ENCODE data around the gene NKD2. TPM values are rescaled to one million over a fixed set of nuclear protein-coding genes. Genes with fewer than 3 reads are reported as not detected.

NKD2 gene
- total RNA-seq, 2 experiments from 2014 or later = 1.4 to 1.8 TPM

GRCh38 chr5:981456-981855, 27.1 kb upstream of the NKD2 start:
- Mint-ChIP-seq H3K4me1 (peaks cover 34% of the 10 kb centered on the region), H3K27me3 (peaks cover 20% of the 10 kb centered on the region), H3K4me3 (no peak overlapping the region), H3K27ac (no peak overlapping the region), H3K36me3 (ENCODE audit: low read depth) (peaks cover 10% of the 10 kb centered on the region), H3K9me3 (peaks cover 16% of the 10 kb centered on the region)
- CTCF ChIA-PET = interaction anchor here (1.1 kb wide), 1 partner anchor 9 kb away, joined by 3 read pairs; no protein-coding TSS in a partner anchor
- POLR2A ChIA-PET = no interaction called here
- no peak for DNase-seq

- CTCF ChIA-PET = interaction anchor here (0.9 to 1.4 kb wide), 2 partner anchors 14 to 26 kb away, joined by 4 to 6 read pairs; no protein-coding TSS in a partner anchor
These were observed 26.0 kb upstream of the NKD2 start for GRCh38 chr5:982377-983237.

GRCh38 chr5:983238-983524, 25.4 kb upstream of the NKD2 start:
- no peak overlapping the region for H3K27ac Mint-ChIP-seq
- peaks cover 38% of the 10 kb centered on the region for H3K27me3 Mint-ChIP-seq
- H3K36me3 Mint-ChIP-seq (ENCODE audit: low read depth) = peaks cover 12% of the 10 kb centered on the region
- H3K4me1 Mint-ChIP-seq = peaks cover 34% of the 10 kb centered on the region
- CTCF ChIA-PET = interaction anchor here (0.9 to 1.4 kb wide), 2 partner anchors 13 to 26 kb away, joined by 4 to 6 read pairs; no protein-coding TSS in a partner anchor
- no peak for DNase-seq
- POLR2A ChIA-PET = no interaction called here
- H3K9me3 Mint-ChIP-seq = peaks cover 24% of the 10 kb centered on the region
- H3K4me3 Mint-ChIP-seq = no peak overlapping the region

More at GRCh38 chr5:982377-983237, 26.0 kb upstream of the NKD2 start:
- no peak for DNase-seq
- peaks cover 20% of the 10 kb centered on the region for H3K9me3 Mint-ChIP-seq
- H3K27me3 Mint-ChIP-seq = peaks cover 32% of the 10 kb centered on the region
- peaks cover 10% of the 10 kb centered on the region for H3K36me3 Mint-ChIP-seq (ENCODE audit: low read depth)
- no peak overlapping the region for H3K4me3 Mint-ChIP-seq
- no peak overlapping the region for H3K27ac Mint-ChIP-seq
- H3K4me1 Mint-ChIP-seq = peaks cover 34% of the 10 kb centered on the region
- POLR2A ChIA-PET = no interaction called here

DNA sequence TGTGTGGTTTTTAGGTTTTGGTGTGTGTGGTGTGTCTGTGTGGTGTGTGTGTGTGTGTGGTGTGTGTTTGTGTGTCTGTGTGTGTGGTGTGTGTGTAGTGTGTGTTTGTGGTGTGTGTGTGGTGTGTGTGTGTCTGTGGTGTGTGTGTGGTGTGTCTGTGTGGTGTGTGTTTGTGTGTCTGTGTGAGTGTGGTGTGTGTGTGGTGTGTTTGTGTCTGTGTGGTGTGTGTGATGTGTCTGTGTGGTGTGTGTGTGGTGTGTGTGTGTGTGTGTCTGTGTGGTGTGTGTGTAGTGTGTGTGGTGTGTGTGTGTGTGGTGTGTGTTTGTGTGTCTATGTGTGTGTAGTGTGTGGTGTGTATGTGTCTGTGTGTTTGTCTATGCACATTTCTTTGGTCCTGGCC, 25.0 kb upstream of the NKD2 start:
- Mint-ChIP-seq H3K9me3 (peaks cover 25% of the 10 kb centered on the region), H3K36me3 (ENCODE audit: low read depth) (peaks cover 12% of the 10 kb centered on the region), H3K27ac (no peak overlapping the region), H3K4me3 (no peak overlapping the region), H3K4me1 (peaks cover 33% of the 10 kb centered on the region), H3K27me3 (peaks cover 40% of the 10 kb centered on the region)
- CTCF ChIA-PET = no interaction called here
- POLR2A ChIA-PET = no interaction called here
- no peak for DNase-seq

DNA sequence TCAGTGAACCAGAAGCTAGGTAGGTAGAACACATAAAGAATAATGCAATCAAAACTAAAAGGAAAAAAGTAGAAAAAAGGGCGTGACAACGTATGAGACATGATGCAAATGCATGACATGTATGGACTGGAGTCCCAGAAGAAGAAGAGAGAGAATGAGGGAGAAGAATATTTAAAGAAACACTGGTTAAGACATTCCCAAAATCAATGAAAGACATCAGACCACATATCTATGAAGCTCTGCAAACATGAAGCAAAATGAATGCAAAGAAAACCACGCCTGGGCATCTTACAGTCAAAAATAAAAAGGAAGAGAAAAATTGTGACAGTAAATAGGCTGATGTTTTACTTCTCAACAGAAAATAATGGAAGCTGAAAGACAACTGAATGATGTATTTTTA, 23.8 kb upstream of the NKD2 start:
- peaks cover 12% of the 10 kb centered on the region for H3K36me3 Mint-ChIP-seq (ENCODE audit: low read depth)
- peaks cover 43% of the 10 kb centered on the region for H3K27me3 Mint-ChIP-seq
- no peak for DNase-seq
- H3K9me3 Mint-ChIP-seq = peaks cover 25% of the 10 kb centered on the region
- peaks cover 22% of the 10 kb centered on the region for H3K4me1 Mint-ChIP-seq
- no peak overlapping the region for H3K27ac Mint-ChIP-seq
- ChIA-PET CTCF (interaction anchor here (0.9 kb wide), 1 partner anchor 12 kb away, joined by 3 read pairs; no protein-coding TSS in a partner anchor), POLR2A (no interaction called here)
- no peak overlapping the region for H3K4me3 Mint-ChIP-seq

DNA sequence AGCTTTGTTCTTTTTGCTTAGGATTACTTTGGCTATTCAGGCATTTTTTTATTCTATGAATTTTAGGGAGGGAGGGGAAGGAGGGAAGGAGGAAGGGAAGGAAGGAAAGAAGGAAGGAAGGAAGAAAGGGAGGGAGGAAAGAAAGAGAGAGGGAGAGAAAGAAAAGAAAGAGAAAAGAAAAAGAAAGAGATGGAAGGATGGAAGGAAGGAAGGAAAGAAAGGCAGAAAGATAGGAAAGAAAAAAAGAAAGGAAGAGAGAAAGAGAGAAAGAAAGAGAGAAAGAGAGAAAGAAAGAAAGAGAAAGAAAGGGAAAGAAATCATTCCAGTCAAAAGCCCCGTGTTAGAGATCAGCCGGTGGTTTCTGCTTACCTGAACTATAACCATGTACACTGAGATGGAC, 20.8 kb upstream of the NKD2 start:
- Mint-ChIP-seq H3K4me3 (no peak overlapping the region), H3K36me3 (ENCODE audit: low read depth) (peaks cover 12% of the 10 kb centered on the region), H3K27me3 (peaks cover 58% of the 10 kb centered on the region), H3K27ac (no peak overlapping the region), H3K4me1 (peaks cover 22% of the 10 kb centered on the region), H3K9me3 (peaks cover 25% of the 10 kb centered on the region)
- DNase-seq = no peak
- POLR2A ChIA-PET = no interaction called here
- CTCF ChIA-PET = interaction anchor here (0.9 to 1.4 kb wide), 2 partner anchors 14 to 36 kb away, joined by 3 read pairs; no protein-coding TSS in a partner anchor

DNA sequence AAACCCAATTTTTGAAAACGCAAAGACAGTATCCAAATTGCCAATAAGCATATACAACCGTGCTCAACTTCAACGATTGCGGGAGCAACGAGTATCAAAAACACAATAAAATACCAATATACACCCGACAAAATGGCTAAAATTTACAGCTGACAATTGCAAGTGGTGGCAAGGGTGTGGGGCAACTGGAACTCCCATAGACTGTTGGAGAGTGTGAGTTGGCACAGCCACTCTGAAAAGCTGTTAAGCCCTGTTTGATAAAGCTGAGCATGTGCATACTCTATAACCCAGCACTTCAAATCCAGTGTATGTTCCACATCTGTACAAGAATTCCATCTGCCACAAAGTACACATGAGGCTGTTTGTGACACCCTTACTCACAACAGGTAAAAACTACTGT, 20.3 kb upstream of the NKD2 start:
- Mint-ChIP-seq H3K27ac (no peak overlapping the region), H3K4me3 (no peak overlapping the region), H3K36me3 (ENCODE audit: low read depth) (peaks cover 12% of the 10 kb centered on the region), H3K27me3 (peaks cover 58% of the 10 kb centered on the region), H3K9me3 (peaks cover 25% of the 10 kb centered on the region), H3K4me1 (peaks cover 19% of the 10 kb centered on the region)
- DNase-seq = no peak
- POLR2A ChIA-PET = no interaction called here
- CTCF ChIA-PET = interaction anchor here (0.9 to 1.4 kb wide), 2 partner anchors 15 to 36 kb away, joined by 3 read pairs; no protein-coding TSS in a partner anchor

DNA sequence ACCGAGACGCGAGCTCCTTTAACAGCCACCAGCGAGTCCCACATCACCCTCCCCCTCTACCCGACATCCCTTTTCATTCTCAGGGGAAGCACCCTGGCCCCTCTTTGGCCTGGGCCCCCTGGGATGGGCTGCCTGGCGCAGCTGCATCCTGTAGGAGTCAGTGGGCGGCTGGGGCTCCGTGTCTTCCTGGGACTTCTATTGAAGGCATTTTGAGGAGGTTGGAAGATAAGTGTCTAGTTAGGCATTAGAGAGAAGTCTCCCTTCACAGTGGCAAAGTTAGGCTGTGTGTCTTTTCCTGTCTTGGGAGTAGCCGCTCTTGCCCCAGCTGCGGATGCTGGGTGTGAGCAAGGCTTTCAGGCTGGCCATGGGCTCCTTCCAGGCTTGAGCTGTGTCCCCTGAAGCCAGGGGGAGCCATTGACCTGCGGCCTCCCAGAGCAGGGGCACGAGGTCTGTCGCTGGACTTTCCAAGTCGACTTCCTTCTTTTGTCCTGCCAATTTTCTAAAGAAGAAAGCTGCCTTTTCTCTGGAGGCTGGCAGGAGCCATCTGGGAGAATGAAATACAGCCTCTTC, 18.6 kb upstream of the NKD2 start:
- H3K27ac Mint-ChIP-seq = no peak overlapping the region
- H3K4me3 Mint-ChIP-seq = no peak overlapping the region
- POLR2A ChIA-PET = interaction anchor here (0.6 kb wide), 1 partner anchor 406 kb away, joined by 3 read pairs; no protein-coding TSS in a partner anchor

GRCh38 chr5:991472-992267, 16.9 kb upstream of the NKD2 start:
- peaks cover 18% of the 10 kb centered on the region for H3K4me1 Mint-ChIP-seq
- H3K9me3 Mint-ChIP-seq = peaks cover 9% of the 10 kb centered on the region
- no peak overlapping the region for H3K27ac Mint-ChIP-seq
- no peak for DNase-seq
- peaks cover 2% of the 10 kb centered on the region for H3K36me3 Mint-ChIP-seq (ENCODE audit: low read depth)
- peaks cover 35% of the 10 kb centered on the region for H3K27me3 Mint-ChIP-seq
- ChIA-PET CTCF (no interaction called here), POLR2A (no interaction called here)
- no peak overlapping the region for H3K4me3 Mint-ChIP-seq

More for the DNA sequence above, 18.6 kb upstream of the NKD2 start:
- Mint-ChIP-seq H3K4me1 (peaks cover 4% of the 10 kb centered on the region), H3K27me3 (peaks cover 47% of the 10 kb centered on the region), H3K9me3 (peaks cover 14% of the 10 kb centered on the region), H3K36me3 (ENCODE audit: low read depth) (peaks cover 2% of the 10 kb centered on the region)
- DNase-seq = no peak
- CTCF ChIA-PET = interaction anchor here (0.6 to 1.6 kb wide), 4 partner anchors 9 to 682 kb away, joined by 3 read pairs; no protein-coding TSS in a partner anchor

DNA sequence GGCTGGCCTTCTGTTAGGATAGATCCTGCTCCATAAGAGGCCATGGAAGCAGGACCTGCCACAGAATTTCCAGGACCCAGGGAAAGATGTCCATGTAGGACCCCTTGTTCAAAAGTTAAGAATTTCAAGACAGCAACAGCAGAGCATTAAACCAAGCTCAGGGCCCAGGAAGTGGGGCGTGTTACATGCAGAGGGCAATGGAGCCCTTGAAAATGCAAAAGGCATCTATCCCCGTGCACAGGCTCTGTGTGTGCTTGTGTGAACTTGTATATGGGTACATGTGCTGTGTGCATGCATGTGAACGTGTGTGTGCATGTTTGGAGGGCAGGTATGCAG, 14.4 kb upstream of the NKD2 start:
- H3K4me3 Mint-ChIP-seq = no peak overlapping the region
- peaks cover 16% of the 10 kb centered on the region for H3K27me3 Mint-ChIP-seq
- no peak overlapping the region for H3K27ac Mint-ChIP-seq
- H3K9me3 Mint-ChIP-seq = no peaks in the 10 kb centered on the region
- peaks cover 32% of the 10 kb centered on the region for H3K4me1 Mint-ChIP-seq
- DNase-seq = no peak
- CTCF ChIA-PET = interaction anchor here (0.8 kb wide), 1 partner anchor 42 kb away, joined by 3 read pairs; no protein-coding TSS in a partner anchor
- POLR2A ChIA-PET = no interaction called here
- no peaks in the 10 kb centered on the region for H3K36me3 Mint-ChIP-seq (ENCODE audit: low read depth)

DNA sequence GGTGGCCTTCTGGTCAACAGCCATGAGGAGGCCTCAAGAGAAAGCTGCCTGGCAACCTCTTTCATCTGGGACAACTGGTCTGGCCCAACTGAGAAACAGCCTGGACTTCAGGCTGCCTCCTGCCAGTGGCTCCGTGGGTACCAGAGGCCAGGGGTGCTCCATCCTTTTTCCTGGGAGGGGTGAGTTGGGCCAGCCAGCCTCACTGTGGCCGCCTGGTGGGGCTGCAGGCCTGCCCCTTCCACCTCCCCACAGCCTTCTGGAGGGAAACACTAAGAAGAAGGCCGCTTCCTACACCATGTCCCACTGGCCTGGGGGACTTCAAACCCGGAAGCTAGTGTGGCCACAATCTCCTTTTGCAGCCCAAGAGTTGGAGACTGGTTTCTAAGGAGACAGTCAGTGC, 13.8 kb upstream of the NKD2 start:
- DNase-seq = no peak
- H3K4me1 Mint-ChIP-seq = peaks cover 32% of the 10 kb centered on the region
- H3K4me3 Mint-ChIP-seq = no peak overlapping the region
- peak overlapping the region; percentile 13 for H3K27ac Mint-ChIP-seq
- POLR2A ChIA-PET = no interaction called here
- CTCF ChIA-PET = interaction anchor here (0.5 to 0.8 kb wide), 2 partner anchors 43 to 650 kb away, joined by 3 read pairs; no protein-coding TSS in a partner anchor
- H3K9me3 Mint-ChIP-seq = no peaks in the 10 kb centered on the region
- peaks cover 14% of the 10 kb centered on the region for H3K27me3 Mint-ChIP-seq
- H3K36me3 Mint-ChIP-seq (ENCODE audit: low read depth) = no peaks in the 10 kb centered on the region

DNA sequence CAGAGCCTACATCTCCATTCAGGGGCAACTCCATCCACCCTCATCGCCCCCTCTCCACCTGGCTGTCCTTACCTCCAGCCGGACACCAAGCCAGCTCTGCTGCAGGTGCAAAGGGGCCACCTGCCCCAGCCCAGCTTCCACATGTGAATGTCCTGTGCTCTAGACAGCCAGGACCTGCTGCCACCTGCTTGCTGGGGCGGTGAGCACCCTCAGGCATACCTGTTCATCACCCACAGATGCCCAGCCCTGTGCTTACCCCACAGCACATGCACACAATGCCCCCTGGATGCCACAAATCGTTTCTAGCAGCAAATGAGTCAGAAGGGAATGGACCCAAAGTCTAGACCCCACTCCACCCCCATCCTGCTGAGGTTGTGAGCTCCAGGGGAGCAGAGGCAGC, 13.3 kb upstream of the NKD2 start:
- POLR2A ChIA-PET = no interaction called here
- peaks cover 31% of the 10 kb centered on the region for H3K4me1 Mint-ChIP-seq
- peaks cover 9% of the 10 kb centered on the region for H3K27me3 Mint-ChIP-seq
- no peak overlapping the region for H3K4me3 Mint-ChIP-seq
- CTCF ChIA-PET = interaction anchor here (0.5 kb wide), 1 partner anchor 649 kb away, joined by 3 read pairs; no protein-coding TSS in a partner anchor
- no peaks in the 10 kb centered on the region for H3K9me3 Mint-ChIP-seq
- H3K27ac Mint-ChIP-seq = no peak overlapping the region
- no peak for DNase-seq
- no peaks in the 10 kb centered on the region for H3K36me3 Mint-ChIP-seq (ENCODE audit: low read depth)
